HG03469 (cell line): ENCODE data around the gene ZFPM1.

Experiments
- ATAC-seq: cut with Tn5 transposase; IDR thresholded peaks from one replicate; pipeline ENCODE4 v1.9.1; 2021; ENCODE audit warnings: mild to moderate bottlenecking, moderate library complexity, moderate number of reproducible peaks; ENCODE audit not compliant: unreplicated experiment

The ZFPM1 gene

DNA sequence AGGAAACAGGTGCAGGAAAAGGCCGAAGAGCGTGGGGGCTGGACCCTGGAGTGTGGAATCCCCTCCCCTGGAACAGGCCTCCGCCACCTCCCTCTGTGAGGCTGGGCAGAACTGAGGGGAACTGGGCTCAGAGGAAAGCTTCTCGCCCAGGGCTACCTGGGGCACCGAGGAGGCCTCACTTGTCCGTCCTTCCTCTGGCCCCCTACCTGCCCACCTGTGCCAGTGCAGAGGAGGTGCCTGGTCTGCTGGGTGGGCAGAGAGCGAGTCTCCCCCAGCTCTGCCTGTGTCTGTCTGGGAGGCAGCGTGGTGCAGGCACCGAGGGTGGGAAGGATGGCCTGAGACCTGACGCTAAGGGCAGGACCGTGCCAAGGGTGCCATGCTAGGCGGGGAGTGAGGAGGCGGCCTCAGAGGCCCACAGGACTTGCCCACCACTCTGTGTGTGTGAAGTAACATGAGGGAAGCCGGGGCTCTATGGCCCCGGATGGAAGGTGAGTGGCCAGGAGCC, 42.2 kb downstream of the ZFPM1 start:
- ATAC-seq, result no peak

DNA sequence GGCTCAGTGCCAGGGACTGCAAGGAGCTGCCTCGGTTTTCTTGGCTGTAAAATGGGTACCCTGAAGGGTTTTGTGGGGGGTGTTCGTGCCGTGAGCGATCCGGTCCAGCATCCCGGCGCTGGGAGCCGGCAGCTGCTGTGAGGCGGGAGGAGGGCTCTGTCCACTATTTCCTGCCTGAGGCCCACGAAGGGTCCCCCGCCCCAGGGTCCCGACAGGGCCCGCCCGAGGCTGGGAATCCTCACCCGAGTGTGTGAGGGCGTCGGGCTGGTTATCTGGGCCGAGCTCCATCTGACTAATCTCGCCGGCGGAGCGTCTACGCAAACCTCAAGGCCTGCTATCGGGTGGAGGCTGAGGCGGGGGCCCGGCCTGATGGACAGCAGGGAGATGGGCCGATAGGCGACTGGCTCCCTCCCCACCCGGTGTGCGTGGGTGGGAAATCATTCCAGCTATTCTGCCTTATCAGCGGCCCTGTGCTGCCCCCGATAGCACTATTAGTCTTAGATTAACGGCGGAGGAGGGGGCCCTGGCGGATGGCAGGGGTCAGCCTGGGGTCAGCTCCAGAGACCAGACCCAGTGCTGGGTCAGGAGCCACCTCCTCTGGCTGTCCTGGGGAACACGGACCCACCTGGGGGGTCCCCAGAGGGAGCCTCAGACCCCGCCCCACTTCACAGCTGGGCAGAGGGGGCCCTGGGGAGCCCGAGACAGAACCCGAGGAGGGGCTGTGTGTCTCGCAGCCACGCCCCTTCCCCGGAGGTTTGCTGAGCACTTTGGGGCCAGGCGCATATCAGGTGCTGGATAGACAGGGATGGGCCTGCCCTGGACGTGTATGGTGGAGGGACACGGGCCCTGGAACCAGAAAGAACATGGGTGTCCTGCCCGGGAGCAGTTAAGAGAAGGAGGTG, 44.7 kb downstream of the ZFPM1 start:
- ATAC-seq, result no peak

DNA sequence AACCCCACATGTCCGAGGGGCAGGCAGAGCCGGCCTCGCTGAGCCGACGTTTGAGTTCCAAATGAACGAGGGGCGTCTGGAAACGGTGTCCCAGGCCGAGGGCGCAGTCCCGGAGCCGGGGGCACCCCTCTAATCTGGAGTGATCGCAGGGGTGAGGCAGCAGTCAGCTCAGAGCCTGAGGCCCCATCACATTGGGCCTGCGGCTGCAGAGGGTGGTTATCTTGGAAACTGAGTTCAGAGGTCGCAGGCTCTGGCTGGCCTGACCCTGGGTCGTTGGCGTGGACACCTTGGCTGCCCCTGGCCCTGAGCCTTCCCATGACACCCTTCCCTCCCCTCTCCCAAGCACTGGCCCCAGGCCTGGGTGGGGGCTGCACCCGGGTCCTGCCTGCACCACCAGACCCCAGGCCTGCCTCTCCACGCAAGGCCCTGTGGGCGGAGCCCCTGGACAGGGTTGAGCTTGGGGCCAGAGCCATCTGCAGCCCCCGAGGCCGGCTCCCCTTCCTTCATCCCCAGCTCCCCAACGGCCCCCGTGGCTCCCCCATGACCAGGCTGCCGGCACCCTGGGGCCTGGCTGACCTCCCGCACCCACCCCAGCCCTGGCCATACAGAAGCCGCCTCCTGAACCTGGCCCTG, 45.6 kb downstream of the ZFPM1 start:
- ATAC-seq, result no peak

DNA sequence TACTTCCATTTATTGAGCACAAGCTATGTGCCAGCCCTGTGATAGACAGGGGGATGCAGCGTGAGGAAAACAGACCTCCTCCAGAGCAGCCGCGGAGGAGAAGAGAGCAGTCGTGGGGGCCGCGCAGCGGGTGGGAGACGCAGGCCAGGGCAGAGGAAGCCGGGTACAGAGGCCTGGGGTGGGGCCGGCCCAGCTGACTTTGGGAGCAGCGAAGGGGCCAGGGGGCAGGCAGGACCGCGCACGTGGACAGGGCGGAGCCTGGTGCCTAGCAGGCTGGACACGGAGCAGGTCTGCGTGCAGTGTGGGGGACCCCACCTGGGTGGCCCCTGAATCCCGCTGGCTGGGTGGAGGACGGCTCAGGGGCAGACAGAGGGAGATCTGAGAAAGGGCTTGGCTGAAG, 46.2 kb downstream of the ZFPM1 start:
- ATAC-seq, result no peak

DNA sequence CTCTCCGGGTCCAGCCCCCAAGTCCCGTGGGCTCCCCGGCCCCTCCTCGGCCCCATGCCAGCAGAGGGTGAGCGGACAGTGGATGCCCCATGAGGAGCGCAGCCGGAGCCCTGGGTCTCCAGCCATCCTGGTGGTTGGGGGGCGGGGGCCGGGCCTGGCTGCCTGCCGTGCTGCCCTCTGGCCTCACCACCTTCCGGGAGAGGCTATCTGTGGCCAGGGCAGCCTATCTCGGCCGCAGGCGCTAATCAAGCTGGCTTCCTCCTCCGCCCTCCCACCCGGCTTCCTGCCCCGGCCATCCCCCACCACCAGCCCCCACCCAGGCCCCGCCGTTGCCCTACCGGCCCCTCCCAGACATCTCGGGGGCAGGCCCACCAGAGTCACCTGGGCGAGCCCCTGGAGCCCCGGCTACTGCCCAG, 46.8 kb downstream of the ZFPM1 start:
- ATAC-seq, result no peak

DNA sequence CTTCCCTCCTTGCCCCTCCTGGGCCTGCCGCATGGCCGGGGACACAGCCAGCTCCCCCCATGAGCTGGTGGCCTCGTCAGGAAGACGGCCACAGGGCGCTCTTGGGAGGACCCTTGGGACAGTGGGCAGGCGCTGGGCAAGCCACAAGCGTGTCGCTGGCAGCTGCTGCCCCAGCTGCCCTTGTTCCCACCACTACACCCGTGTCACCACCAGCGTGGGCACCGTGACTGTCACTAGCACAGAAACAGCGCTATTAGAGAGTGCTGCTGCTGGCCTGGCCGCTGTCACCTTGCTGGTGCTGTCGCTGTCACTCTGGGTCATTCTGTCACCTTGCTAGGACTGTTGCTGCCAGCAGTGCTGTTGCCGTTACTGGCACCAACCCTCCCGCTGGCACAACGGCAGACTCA, 47.2 kb downstream of the ZFPM1 start:
- ATAC-seq, result no peak

DNA sequence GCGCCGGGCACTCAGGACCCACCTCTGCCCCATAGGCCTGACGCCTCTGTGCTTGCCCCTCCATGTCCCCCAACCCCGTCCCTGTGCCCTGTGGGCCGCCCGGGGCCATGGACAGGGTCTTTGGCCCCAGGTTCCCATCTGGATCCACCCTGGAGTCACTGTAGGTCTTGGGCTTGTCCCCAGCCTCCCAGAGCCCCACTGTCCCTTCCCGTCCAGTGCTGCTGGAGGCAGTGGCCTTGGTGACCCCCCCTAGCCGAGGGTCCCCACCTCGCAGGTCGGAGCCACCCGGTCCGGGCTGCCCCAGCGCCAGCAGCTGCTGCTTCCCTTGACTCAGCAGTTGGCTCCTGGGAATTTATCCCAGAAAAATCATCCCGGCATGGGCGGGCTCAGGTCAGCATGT, 49.3 kb downstream of the ZFPM1 start:
- ATAC-seq, result no peak

DNA sequence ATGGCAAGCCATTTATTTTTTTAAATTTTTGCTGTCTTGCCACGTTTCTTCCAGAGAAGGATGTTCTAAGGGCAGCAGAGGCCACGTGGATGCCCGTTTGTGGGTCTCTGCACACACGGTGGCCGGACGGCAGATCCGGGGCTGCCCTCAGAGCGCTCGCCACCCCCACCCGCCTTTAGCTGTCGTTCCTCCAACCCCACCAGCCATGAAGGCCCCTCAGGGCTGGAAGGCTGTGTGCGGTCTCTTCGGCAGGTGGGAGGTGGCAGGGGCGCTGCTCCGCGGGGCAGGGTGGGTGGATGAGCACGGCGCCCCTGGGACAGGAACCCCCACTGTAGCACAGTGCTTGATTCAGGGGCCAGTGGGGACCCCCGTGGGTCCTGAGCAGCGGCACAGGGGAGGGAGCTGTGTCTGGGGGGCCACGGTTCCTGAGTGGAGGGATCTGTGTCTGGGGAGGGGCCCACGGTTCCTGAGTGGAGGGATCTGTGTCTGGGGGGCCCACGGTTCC, 49.7 kb downstream of the ZFPM1 start:
- no peak for ATAC-seq

DNA sequence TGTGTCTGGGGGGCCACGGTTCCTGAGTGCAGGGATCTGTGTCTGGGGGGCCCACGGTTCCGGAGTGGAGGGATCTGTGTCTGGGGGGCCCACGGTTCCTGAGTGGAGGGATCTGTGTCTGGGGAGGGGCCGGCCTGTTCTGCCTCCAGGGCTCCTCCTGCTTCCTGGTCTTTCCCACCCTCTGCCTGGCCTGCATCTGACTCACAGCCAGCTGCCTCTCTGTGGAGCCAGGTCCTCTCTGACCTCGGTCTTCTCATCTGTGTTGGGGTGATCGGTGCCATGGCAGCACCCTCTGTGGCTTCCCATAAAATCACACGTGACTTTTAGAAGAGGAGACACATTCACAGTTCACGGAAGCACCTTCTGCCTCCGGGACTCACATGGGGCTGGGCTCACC, 50.3 kb downstream of the ZFPM1 start:
- ATAC-seq, result no peak

DNA sequence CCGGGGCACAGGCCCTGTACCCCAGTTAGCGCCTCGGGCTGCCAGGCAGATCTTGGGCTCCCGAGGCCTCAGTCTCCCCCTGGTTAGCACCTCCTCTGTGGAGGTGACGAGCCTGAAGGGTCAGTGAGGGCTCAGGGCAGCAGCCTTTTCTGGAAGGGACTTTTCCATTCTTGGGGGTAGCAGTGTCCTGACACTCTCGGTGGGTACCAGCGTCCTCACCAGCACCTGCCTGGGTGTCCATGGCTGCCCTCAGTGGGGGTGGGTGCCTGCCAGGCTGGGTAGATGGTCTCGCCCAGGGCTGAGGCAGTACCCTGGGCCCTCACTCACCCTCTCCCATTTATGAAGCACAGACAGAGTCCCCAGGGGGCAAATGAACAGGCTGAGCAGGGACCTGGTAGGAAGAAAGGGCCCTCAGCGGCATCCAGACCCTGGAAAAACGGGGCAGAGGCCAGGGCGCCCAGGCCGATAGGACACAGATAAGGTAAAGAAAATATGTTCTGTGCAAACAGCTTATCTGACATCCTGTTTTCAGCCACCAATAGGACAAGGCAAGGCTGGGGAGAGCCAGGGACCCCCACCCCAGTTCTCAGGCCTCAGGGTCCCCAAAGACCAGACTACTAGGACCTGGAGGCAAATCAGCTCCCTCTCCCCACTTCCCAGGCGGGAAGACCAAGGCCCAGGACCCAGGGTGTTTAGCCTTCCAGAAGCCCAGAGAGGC, 50.9 kb downstream of the ZFPM1 start:
- no peak for ATAC-seq

DNA sequence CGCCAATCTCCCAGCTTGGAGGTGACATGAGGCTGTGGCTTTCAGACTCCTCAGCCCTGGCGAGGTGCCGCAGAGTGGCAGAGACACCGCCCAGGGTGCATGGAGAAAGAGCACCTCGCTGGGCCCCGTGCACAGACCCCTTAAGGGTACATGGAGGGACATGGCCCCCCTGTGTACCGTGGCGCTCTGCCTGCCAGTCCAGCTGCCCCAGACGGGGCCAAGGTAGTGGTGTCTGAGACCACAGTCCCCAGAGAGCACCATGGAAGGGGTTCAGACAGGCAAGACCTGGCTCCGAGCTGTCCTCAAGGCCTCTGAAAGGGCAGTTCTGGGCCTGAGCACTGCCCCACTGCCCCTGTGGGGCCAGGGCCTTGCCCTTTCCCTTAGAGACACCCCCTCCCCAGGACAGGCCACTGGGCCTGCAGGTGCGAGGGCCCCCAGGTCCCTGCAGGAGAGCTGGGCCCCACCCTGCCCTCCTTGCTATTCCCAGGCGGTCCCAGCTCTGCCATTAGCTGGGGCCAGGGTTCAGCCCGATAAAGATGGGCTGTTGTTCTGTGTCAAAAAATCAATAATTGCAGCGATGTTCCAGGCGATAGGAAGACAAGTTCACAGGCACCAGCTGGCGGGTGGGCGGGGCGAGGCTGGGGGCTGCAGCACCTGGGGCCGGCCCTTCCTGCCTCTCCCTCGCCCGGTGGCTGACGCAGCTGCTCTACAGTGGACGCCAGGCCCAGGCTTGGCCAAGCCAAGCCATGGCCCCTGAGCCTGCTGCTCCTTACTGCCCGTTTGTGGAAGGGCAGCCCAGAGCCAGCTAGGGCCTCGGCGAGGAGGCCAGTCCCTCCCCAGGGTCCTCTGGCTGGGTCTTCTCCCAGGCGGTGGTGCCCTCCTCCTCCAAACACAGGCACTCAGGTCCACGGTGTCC, 51.7 kb downstream of the ZFPM1 start:
- ATAC-seq, result no peak

DNA sequence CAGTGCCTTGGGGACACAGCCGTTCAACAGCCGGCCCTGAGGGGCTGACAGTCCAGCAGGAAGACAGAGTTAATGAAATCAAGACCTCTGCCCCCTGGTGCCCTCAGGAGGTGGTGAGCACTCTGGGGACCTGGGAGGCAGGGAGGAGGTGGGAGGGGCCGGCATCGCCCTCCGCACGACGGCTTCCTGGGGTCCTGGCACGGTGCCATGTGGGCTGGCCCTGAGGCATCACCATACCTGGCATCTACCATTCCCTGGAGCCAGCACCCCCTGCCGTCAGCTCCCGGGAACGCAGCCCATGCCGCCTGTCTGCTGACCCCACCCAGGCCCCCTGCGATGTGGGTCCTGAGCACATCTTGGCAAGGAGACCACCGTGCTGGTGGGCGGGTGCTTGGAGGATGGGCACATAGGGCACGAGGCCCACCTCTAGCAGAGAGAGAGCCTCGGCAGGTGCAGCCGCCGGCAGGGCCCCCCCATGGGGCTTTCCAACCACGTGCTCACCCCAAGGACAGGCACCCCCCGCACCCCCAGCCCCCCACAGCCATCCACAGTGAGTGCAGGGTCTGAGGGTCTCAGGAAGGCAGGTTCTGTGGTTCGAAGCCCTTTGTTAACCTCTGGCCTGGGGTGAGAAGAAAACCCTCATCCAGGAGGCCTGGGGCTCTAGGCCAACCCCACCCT, 52.5 kb downstream of the ZFPM1 start:
- ATAC-seq, result no peak

DNA sequence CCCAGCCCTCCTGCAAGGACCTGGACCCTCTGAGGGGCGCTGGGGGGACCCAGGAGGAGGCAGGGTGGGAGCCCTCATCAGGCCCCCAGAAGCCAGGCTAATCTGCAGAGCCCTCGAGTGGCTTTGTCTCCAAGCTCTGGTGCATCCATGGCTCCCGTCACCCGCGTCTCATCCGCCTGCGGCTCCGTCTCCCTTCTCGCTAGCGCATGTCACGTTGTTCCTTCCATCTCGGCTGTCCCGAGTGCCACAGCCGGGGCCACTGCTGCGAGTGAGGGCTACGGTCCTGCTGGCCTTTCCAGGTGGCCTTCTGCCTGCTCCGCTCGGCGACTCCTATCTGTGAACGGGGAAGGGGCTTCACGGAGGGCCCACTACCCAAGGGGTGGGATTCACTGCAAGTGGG, 53.6 kb downstream of the ZFPM1 start:
- ATAC-seq, result no peak

DNA sequence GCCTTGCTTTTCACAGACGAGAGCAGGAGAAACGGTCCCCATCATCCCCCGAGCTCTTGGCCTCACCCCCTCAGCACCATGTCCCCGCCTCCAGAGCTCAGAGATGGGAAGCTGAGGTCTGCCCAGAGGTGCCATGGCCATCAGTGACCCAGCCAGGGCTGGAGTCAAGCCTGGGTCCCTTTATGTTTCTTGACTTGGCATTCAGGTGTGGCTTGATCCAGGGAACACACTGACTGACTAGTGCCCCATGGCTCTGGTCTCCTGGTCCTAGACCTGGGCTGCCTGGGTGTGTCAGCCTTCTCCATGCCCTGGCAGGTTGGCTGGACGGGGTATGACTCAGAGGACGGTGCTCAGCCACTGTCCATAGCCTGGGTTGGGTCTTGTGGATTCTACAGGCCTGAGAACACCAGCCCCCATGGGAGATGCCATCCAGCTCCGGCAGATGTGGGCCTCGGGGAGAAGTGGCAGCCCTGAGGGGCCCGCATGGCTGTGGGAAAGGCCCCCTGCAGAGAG, 54.2 kb downstream of the ZFPM1 start:
- no peak for ATAC-seq

DNA sequence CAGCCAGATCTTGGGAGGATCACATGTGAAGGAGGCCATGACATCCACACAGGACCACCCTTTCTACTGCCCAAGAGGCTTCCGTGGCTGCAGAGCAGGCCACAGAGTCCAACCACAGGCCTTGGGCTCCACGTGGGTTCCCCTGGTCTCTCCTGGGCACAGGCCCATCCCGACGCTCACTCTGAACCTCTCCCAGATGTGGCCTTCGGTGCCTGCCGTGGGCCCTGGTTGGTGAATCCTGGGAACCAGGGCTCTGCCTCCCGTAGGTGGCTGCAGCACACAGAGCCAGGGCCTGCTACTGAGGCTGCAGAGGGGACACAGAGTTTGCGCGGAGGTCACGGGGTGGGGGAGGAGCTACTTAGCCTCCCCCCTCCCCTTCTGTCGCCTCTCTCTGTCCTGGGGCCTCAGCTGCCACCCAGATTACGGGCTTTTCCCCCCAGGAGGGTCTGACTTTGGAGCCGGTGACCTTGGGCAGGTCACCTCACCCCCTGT, 55.3 kb downstream of the ZFPM1 start:
- no peak for ATAC-seq

DNA sequence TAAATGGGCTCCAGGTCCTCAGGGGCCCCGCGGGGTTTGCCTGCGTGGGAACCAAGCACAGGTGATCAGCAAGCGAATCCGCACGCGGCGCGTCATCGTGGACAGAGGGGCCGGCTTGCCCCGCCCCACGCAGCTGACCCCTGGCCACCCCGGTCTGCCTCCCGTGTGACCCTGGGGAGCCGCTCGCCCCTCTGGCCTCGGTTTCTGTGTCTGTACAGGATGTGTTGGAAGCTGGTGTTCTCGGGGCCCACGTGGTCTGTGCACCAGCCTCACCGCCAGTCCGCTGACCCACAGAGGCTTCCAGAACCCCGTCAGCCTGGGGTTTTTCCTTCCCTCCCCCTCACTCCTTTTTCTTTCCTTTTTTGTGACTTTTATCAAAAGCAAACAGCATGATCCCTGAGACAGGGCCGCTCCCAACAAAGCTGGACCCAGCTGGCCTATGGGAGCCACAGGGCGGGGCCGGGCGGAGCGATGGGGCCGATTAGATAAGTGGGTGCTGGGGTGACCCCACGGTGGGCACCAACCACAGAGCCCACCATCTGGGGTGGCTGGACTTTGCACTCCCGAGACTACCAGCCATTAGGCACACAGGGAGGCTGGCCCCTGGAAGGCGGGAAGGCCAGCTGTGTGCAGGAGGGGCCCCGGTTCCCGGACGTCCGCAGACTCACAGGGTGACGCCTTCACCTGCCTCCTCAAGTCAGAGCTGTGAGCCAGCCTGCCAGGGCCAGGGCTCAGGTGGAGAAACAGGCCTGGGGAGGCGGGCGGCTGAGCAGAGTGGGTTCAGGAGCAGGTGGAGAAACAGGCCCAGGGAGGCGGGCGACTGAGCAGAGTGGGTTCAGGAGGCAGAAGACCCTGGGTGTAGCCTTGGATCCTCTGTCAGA, 56.0 kb downstream of the ZFPM1 start:
- ATAC-seq, result no peak

DNA sequence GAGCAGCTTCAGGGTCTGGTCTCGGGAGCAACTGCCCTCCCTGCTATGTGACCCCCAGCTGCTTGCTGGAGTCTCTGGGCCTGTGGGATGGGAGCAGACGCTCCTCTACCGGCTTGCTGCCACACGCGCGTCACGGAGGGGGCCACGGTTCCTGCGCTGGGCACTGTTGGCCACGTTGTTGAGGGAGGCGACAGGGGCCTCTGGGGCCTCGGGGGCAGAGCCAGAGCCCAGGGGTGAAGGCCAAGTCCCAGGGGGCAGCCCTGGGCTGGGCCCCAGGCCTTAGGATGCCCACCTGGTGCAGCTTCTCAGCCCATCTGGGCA, 56.6 kb downstream of the ZFPM1 start:
- ATAC-seq, result no peak
